HG03097 (cell line): ENCODE results near the gene YAP1.

Source experiments
- ATAC-seq: cut with Tn5 transposase; IDR thresholded peaks from one replicate; pipeline ENCODE4 v1.9.1; 2021; ENCODE audit not compliant: unreplicated experiment, low FRiP score

The YAP1 gene

GRCh38 chr11:102116453-102117205, 6.4 kb downstream of the YAP1 start:
- ATAC-seq: no peak

- ATAC-seq: no peak
Measured at GRCh38 chr11:102117472-102118113, 7.3 kb downstream of the YAP1 start.

GRCh38 chr11:102118937-102119336, 8.7 kb downstream of the YAP1 start:
- ATAC-seq: no peak

GRCh38 chr11:102119997-102120396, 9.8 kb downstream of the YAP1 start:
- ATAC-seq: no peak

GRCh38 chr11:102120437-102120973, 10.3 kb downstream of the YAP1 start:
- ATAC-seq: no peak

- ATAC-seq: no peak
Measured at GRCh38 chr11:102121329-102121728, 11.1 kb downstream of the YAP1 start.

- no peak for ATAC-seq
Measured at GRCh38 chr11:102134597-102134996, 24.4 kb downstream of the YAP1 start.

- ATAC-seq: no peak
Measured at GRCh38 chr11:102135256-102135655, 25.0 kb downstream of the YAP1 start.

GRCh38 chr11:102138223-102138622, 28.0 kb downstream of the YAP1 start:
- ATAC-seq: no peak

- no peak for ATAC-seq
Measured at GRCh38 chr11:102138670-102139069, 28.4 kb downstream of the YAP1 start.

- no peak for ATAC-seq
Measured at GRCh38 chr11:102139081-102139498, 28.8 kb downstream of the YAP1 start.

GRCh38 chr11:102142333-102142732, 32.1 kb downstream of the YAP1 start:
- ATAC-seq: no peak

GRCh38 chr11:102143867-102144266, 33.6 kb downstream of the YAP1 start:
- no peak for ATAC-seq

- no peak for ATAC-seq
Measured at GRCh38 chr11:102144357-102145355, 34.4 kb downstream of the YAP1 start.

GRCh38 chr11:102147015-102147414, 36.8 kb downstream of the YAP1 start:
- ATAC-seq: no peak

- no peak for ATAC-seq
Measured at GRCh38 chr11:102147632-102148031, 37.4 kb downstream of the YAP1 start.

- ATAC-seq: no peak
Measured at GRCh38 chr11:102148059-102148458, 37.8 kb downstream of the YAP1 start.

GRCh38 chr11:102151784-102152525, 41.7 kb downstream of the YAP1 start:
- ATAC-seq: no peak

- ATAC-seq: no peak
Measured at GRCh38 chr11:102153082-102153481, 42.8 kb downstream of the YAP1 start.

GRCh38 chr11:102154806-102155205, 44.6 kb downstream of the YAP1 start:
- ATAC-seq: no peak
